Left ventricle myocardium superior (tissue), 1 donor: ENCODE measurements around the gene CNGA3. TPM values are rescaled to one million over a fixed set of nuclear protein-coding genes. Genes with fewer than 3 reads are reported as not detected.
"Not testable (repeated sequence)": the region's sequence is repeated elsewhere in the genome, so short reads cannot be mapped to it uniquely, and the experiment has no call there.

Experiments
- ATAC-seq: fragments of 200-7000 bp; cut with Tn5 transposase; one replicate; pipeline ENCODE4 v1.9.1; 2020; ENCODE audit warnings: mild to moderate bottlenecking, moderate library complexity
- DNase-seq: peaks from one replicate; pipeline ENCODE4 v3.0.0-alpha.2; 2020
- intact Hi-C: fragments of 100-400 bp; cut with micrococcal nuclease; formaldehyde crosslinking; loops from one replicate; pipeline ENCODE4 v1.11.0; 2022
- total RNA-seq: library from RNA; stranded (reverse); fragmentation: NEBNext Ultra II Directional; extraction: Animal tissue kit (Norgen Biotek cat#: 25700); gene quantifications from one replicate; pipeline ENCODE4 v1.2.1, GENCODE V29; 2021
- donor health status: DM: no; HTN: yes; CAD: no; lungs with severe emphysema.

Gene CNGA3
- total RNA-seq, 1 donor from 2014 or later = not detected

DNA sequence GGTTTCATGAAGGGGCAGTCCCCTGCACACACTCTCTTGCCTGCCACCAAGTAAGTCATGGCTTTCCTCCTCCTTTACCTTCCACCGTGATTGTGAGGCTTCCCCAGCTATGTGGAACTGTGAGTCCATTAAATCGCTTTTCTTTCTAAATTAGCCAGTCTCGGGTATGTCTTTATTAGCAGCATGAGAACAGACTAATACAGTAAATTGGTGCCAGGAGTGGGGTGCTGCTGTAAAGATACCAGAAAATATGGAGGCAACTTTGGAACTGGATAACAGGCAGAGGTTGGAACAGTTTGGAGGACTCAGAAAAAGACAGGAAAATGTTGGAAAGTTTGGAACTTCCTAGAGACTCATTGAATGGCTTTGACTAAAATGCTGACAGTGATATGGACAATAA, 26.1 kb upstream of the CNGA3 start:
- intact Hi-C loops, DNase-seq, ATAC-seq: not testable (repeated sequence)

DNA sequence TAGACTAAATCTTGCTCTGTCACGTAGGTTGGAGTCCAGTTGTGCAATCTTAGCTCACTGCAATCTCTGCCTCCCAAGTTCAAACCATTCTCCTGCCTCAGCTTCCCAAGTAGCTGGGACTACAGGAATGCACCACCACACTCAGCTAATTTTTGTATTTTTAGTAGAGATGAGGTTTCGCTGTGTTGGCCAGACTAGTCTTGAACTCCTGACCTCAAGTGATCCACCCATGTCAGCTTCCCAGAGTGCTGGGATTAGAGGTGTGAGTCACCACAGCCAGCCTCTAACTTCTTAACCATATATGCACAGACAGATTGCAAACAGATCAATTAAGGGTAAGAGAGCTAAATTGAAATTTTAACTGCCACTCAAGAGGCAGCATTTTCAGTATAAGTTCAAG, 22.1 kb upstream of the CNGA3 start:
- intact Hi-C loops = no loop called here
- DNase-seq = no peak
- no peak for ATAC-seq

DNA sequence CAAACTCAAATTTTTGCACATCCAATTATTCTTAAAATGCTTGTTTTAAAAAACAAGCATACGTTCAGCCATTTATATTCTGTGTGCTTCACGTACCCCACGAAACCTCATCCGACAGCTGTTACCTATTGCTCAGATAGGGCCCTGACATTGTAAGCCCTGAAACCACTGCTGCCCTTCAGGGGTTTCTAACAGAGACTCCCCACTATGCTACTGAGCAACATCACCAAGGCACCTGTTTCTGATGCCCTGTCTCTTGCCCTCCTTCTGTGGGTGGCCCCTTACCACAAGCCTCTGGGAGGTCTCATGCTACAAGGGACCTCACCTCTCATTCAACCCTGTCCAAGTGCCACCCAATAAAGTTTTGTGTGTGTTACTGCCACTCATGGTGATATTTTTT, 18.5 kb upstream of the CNGA3 start:
- DNase-seq = no peak
- intact Hi-C loops = no loop called here
- ATAC-seq = no peak

DNA sequence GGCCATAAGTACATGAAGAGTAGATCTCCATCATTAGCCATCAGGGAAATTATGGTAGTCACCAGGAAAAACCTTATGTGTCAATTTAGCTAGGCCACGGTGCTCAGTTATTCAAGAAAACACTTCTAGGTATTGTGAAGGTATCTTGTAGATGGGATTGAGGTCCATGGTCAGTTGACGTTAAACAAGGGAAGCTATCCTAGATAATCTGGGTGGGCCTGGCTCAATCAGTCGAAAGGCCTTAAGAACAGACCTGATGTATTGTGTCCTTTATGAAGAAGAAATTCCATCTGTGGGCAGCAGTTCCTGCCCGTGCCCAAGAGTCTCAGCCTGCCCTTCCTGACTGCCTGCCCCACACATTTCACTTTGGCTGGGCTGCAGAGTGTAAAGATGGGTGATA, 16.7 kb upstream of the CNGA3 start:
- no peak for DNase-seq
- no peak for ATAC-seq
- intact Hi-C loops = no loop called here

DNA sequence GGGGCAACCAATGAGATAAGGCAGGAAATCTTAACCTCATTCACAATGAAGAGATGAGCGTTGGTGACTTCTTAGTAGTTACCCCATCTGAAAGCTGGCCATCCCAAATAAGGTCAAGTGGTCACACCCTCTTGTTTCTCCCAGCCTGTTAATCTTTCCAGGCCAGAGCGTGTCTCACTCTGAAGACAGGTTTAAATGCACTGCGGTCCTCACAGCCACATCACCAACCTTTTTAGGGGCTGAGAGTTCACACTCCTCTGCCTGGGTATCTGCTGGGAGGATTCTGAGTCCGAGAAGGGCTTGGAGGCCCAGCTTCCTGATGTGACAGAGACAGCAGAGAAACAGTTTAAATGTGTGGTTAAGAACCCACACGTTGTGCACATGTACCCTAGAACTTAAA, 13.3 kb upstream of the CNGA3 start:
- intact Hi-C loops = no loop called here
- ATAC-seq (no peak), DNase-seq (no peak)

DNA sequence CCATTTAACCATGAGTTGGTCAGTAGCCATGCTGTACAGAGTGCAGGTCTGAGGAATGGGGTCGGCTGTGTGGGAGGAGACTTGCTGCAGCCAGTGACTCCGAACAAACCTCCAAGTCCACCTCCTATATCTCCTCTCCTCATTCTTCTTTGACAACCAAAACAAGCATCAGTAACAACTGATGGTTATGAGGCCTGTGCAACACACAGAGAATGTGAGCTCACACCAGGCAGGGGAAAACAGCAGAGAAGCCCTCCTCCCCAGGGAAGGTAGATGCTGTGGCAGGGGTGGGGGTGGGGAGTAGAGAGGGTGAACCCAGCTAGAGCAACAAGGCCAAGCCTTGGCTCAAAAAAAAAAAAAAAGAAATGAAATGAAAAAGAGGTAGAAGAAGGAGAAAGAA, 12.3 kb upstream of the CNGA3 start:
- intact Hi-C loops = no loop called here
- ATAC-seq (no peak), DNase-seq (no peak)

DNA sequence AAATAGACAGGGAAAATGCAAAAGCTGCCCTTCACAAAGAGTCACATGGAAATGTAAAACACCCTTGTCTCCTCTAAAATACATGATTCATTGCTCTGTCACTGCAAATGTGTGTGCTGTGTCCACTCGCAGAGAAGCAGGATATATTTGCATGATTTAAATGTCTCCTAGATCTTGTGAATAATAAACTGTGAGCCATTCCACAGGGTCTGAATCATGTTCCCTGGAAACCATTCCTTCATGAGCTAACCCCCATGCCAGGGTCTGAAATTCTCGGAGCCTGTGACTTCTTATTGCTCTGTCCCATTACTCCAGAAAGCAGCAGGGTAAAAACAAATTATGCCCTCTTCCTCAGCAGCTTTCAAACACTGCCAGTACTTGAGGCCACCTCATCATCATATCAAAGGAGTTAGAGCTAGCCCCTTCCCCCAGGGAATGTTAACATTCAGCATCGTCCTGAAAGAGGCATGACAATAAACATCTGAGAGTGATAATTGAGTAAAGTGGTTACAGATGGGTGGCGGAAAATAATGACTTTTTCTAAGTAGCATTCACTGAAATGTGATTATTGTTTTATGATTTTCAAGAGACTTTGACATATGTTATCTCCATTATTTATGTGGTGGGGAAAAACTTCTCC, 11.7 kb upstream of the CNGA3 start:
- ATAC-seq (no peak), DNase-seq (no peak)
- intact Hi-C loops = no loop called here

DNA sequence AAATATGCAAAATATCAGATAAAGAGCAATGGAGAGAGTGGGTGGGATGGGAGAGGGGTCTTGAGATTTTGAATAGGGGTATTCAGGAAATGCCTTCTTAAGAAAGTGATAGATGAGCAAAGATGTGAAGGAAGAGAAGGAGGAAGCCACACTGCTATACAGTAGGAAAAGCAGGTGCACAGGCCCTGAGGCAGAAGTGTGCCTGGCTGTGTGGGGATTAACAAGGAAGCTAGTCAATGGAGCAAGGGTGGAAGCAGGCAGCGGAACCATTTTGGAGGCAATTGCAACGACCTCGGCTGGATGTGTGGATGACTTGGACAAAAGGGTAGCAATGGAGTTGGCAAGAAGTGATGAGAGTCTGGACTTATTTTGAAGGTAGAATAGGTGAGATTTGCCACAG, 11.0 kb upstream of the CNGA3 start:
- DNase-seq (no peak), ATAC-seq (no peak)
- intact Hi-C loops = no loop called here

DNA sequence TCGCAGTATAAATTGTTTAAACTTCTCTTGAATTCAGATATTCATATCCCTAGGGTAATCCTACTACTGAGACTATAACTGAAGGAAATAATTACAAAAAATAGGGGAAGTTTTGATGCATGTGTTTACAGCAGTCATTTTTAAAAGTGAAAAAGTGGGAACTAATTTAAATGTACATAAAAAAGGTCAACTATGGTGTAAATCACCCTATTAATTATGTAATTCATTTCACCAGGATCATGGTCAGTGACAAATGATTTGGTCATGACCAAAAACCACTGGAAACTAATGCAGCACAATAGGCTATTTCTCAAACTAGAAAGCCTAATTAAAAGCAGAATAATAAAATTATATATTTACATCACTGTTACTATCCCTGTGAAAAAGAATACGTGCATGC, 5.0 kb upstream of the CNGA3 start:
- ATAC-seq = no peak
- DNase-seq = no peak
- intact Hi-C loops = no loop called here

DNA sequence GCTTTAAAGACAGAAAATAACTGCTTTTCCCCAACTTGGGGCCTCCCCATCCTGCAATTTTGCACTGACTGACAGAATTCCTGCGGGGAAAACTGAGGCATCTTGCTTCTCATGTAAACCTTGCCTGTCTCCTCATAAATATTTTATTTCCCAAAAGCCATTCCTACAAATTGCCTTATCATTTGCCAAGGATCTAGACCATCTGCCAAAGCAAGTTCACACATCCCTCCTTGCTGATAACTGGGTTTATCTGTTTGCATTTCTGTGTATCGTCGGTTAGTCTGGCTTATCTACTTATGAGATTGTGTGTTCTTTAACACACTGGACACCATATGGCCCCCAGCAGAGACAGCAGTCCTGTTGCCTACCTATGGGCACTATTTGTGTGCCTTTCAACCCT, 3.0 kb upstream of the CNGA3 start:
- no peak for DNase-seq
- intact Hi-C loops = no loop called here
- no peak for ATAC-seq

DNA sequence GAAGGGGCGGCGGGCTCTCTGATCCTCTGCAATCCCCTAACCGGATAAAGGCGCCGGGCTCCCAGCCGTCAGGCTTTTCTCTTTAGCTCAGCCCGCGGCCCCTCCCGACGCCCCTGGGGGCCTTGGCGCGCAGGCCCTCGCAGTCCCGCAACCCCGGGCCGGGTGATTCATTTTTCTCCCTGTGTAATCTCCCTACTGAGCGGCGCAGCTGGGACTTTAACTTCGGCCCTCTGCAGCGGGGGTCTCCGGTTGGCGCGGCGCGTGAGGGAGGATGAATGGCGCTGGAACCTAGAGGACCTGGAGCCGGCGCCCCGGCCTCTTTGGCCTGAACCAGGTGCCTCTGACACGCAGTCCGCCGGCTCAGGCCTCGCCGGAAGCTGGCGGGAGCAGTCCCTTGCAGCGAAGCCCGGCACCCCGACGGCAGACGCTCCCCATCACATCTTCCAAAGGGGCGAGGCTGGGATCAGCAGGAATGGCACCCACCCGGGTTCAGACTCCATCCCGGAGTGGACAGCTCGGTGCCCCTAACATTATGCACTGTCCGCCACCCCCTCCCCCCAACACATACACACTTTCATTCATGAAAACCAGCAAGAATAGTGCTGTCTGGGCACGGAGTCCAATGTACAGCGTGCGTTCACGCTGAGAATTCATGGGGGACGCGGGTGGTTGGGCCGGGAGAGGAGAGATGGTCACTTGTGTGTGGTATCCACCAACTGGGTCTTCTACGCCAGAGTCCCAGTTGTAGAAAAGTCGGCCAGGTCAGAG, 1.2 kb downstream of the CNGA3 start:
- intact Hi-C loops = no loop called here
- ATAC-seq (no peak), DNase-seq (no peak)

DNA sequence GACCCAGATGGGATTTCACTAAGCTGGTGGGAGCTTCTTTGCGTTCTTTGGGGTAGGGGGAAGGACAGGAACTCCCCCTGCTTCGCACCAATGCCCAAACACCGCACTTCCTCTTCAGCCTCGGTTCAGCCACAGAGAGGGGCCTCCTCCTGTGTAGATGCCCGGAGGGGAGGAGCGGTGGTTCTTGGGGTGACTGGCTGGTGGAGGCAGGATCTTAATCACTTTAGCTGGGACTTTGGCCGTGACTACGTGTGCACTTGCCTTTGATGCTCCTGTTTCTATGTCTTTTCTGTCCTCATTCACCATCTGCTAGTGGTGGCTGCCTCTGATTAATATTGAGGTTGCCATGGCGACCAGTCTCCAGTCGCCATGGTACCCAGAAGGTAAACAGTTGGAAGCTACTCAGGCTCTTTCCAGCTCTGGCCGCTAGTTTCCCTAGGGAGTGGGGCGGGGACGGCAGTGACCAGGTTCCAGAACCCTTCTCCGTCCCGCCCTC, 1.9 kb downstream of the CNGA3 start:
- ATAC-seq = no peak
- intact Hi-C loops = no loop called here
- DNase-seq = no peak

DNA sequence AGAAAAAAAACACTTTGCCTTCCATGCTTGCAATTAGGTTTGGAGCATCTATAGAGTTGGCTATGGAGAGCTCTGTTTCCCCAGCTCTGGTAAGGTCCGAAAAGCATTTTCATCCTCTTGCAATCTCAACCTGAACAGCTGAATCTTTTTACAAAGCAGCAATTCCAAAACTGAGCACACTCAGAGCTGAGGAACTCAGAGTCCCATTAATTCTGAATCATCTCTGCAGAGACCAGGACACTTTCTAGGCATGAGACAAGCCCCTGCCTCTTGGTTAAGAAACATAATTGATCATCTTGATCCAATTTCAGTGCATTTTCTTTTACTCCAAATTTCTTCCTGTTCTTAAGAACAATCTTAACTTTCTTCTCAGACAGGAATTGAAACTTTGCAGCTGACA, 4.2 kb downstream of the CNGA3 start:
- intact Hi-C loops = no loop called here
- ATAC-seq (no peak), DNase-seq (no peak)

DNA sequence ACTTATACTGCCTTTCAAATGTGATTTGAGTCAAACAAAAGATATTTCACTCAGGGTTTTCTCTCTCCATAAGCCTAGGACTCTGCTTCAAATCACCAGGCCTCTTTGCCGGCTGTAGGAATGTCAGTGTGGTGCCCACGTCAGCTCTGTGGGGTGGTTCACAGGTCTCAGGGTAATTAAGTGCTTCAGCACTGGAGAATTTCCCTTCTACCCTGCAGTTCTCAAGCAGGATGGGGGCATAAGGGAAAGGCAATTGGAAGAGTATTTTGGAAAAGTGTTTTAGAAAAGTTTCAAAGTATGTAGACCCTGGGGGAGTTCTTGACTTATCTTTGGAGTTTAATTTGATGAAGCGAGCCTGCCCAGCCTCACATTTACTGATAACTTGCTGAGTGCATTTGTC, 9.6 kb downstream of the CNGA3 start:
- intact Hi-C loops = no loop called here
- DNase-seq (no peak), ATAC-seq (no peak)

DNA sequence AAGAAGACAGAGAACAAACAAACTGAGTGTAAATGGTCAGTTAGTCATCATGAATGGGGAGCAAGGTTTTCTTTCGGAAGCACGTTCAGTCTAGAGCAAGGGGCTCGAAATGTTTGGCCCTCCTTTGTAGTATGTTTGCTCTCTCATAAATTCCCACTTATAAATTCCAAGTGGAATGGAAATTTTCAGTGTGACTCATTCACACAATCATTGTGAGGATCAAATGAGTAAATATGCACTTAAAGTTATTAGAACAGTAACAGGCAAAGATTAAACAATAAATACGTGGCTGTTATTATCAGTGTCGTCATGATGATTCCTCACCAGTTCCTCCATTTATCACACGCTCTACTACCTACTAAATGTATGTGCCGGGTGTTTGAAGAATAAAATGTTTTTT, 10.5 kb downstream of the CNGA3 start:
- intact Hi-C loops = no loop called here
- ATAC-seq (no peak), DNase-seq (no peak)

DNA sequence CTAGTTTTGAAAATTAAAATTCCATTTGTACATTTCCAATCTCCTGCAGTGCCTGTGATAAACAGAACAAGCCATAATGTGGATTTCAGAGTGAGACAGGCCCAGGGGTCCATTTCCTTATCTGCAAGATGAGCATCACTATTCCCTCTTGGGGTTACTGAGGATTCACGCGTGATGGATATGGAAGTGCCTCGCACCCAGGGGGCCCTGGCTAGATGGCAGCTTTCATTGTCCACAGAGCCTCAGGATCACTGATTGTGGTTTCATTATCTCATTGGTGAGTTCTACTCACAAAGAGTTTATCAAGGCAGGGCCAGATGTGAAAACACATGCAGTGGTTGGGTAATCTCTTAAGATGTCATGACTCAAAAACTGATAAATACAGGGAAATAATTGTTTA, 11.6 kb downstream of the CNGA3 start:
- DNase-seq (no peak), ATAC-seq (no peak)
- intact Hi-C loops = no loop called here

DNA sequence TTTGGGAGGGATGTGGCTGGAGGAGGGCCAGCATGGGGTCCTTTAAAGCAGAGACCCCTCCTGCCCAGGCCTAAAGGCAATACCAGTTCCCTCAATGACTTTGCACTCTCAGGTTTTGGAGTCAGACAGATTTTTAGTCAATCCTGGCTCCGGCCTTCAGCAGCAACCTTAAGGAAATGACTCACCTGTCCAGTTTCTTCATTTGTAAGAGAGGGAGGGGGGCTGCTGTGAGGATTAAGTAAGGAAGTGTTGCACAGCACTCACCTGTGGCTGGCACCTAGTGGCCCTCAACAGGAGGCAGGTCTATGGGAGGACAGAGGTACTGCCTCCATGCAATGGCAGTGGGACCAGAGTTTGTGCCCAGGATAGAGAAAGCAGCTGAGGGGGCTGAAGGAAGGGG, 13.7 kb downstream of the CNGA3 start:
- ATAC-seq (no peak), DNase-seq (no peak)
- intact Hi-C loops = no loop called here

DNA sequence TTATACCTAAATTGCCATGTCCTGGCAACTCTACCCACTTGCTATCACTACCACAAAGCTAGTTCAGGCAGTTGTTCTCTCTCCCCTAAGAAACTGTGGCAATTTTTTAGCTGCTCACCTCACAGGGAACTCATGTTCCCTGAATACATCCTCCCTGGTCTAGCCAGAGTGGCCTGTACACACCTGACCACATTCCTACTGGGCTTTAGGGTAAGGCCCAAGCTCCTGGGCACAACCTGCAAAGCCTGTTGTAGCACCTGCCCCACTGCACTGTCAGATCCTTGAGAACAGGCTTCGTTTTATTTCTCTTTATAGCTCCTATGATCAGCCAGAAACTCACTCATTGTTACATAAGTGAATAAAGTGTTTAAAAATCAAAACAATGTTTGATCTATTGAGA, 21.5 kb downstream of the CNGA3 start:
- intact Hi-C loops = no loop called here
- DNase-seq (no peak), ATAC-seq (no peak)

DNA sequence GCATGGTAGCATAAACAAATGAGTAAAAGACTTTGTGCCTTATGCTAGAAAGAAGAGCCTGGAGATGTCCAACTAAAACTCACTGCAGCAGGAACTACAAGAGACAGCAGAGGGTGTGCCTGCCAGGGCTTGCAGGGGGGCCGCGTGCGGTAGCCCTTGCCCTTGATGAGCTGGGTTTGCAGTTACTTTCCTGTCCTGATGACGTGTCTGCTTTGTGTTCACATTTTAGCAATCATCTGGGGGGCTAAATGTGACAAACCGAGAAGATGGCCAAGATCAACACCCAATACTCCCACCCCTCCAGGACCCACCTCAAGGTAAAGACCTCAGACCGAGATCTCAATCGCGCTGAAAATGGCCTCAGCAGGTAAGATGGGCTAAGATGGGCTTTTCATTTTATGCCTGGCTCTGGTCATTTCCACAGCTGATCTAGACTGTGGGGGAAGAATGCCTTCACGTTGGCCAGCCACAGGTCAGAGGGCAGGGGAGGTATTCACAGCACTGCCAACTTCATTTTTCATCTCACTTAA, 23.5 kb downstream of the CNGA3 start:
- intact Hi-C loops = no loop called here
- DNase-seq (no peak), ATAC-seq (no peak)

DNA sequence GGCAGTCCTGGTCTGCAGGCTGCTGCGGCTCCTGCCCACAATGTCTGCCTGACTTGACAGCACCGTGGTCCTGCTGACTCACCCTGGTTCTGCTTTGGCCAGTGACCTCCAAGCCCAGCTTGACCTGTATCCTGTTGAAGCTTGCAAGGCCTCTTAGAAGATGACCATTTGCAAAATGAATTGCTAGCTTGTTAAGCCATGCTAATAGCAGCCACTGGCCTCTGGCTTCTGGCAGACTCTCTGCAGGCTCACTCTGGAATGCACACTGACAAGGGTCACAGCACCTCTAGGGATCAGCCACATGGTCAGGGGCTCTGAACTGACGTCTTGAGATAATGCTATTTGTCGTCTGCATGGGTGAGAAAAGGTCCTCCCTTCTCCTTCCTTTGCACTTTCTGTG, 25.9 kb downstream of the CNGA3 start:
- intact Hi-C loops = no loop called here
- no peak for DNase-seq
- no peak for ATAC-seq

DNA sequence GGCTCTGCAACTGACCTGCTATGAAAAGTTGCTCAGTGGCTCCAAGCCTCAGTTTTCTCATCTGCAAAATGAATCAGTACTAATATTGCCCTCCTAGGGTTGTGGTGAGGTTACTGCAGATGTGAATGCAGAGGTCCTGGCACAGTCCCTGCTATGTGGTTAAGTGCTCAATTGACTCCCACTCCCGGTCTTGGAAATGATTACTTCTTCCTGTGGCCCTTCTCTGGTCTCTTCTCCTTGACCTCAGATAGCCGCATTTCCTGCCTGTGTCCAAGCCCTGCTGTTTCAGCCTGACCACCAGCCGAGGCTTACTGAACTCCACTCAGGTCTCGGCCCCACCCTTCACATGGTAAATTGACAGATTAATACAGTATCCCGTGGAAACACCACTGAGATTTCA, 26.3 kb downstream of the CNGA3 start:
- intact Hi-C loops = no loop called here
- DNase-seq (no peak), ATAC-seq (no peak)
